NCI-H345 (cell line): Measurements from ENCODE around the gene DENND1A.

Source experiments
- DNase-seq: peaks from one replicate; lab custom pipeline; 2025; lab: John Stamatoyannopoulos, UW

The DENND1A gene

GRCh38 chr9:123426406-123426805, 503.5 kb downstream of the DENND1A start:
- no peak for DNase-seq

DNA sequence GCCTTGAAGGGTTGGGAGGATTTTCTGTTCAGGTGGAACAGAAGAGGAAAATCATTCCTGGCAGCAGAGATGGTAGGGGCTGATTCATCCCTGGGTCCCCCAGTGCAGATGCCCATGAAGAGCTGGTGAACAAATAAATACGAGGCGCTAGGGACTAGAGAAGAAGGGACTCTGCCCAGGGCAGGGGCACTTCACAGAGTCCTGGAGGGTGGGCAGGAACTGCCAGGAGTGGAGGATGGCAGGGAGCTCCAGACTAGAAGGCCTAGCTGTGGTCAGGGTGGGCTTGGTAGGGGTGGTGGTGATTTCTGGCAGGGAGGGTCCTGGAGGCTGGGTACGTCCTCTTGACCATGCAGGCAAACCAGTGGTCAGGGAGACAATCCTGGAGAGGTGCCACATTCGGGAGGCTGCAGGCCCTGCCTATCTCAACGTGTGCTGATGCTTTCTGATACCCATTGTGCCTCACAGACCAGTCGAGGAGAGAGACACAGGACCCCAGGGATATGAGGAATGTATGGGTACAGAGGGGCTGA, 504.0 kb downstream of the DENND1A start:
- no peak for DNase-seq

DNA sequence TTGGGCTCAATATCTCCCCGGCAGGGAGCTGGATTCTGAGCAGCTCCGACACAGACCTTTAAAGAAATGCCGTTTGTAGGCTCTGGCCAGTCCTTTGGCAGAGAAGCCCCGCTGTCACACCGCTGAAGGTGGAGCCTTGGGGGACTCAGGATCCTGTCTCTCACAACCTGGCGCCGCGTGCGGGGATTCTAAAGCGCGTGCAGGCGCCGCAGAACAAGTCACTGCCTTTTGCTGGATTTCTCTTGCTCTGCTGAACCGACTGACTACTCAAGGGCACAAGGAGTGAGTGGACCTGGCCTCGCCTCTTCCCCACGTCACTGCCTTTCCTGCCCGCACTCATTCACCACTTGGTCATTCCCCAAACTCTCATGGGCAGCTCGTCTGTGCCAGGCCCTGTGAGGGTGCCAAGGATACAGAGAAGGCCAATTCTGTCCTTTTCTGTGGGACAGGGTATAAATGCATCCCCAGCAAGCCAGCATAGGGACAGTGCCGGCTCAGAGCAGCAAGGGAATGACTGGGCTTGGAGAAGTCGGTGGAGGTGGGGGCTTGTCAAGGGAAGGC, 504.6 kb downstream of the DENND1A start:
- DNase-seq = no peak

DNA sequence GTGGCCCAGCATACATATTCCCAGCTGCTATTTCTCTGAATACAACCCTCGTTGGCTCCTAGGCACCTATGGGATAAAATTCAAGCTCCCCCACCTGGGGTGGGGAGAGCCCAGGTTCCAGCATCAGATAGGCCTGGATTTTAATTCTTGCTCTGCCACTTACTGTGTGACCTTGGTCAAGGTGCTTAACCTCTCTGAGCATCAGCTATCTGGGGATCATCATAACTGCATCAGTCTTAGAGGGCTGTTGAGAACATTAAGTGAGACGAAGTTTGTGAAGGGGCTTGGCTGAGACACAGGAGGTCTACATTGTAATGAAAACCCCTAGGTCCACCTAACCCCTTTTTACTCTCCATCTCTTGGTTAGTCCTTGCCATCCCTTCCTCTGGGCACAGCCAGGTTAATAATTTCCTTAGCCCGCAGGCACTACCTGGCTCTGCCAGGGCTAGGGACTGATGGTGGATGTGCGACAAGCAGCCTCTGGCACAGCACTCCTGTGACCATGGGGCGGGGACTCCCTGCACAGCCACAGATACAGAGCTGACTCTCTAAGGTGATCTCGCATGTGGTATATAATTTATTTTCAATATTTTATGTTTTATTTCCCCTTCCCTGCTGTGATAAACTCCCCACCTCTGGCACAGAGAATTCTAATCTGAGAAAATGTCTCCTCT, 505.2 kb downstream of the DENND1A start:
- DNase-seq = no peak

DNA sequence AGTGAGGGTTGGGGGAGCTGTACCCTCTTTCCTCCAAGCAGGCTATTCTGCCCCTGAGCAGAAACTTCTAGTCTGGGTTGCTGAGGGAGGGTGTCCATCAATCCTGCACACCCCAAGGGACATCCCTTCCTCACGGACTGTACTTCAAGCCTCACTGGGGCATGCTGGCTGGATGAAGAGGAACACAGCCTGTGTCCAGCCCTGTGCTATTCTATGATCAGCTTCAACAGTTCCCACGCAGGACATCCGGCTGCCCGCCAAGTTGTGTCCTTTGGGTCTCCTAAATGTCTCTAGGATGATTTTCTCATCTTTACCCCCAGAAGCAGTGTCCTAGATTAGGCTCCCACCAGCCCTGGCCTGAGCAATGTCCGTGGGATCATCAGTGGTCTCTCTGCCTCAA, 505.8 kb downstream of the DENND1A start:
- DNase-seq = no peak

- DNase-seq = no peak
These were observed 506.6 kb downstream of the DENND1A start for GRCh38 chr9:123423311-123423640.

DNA sequence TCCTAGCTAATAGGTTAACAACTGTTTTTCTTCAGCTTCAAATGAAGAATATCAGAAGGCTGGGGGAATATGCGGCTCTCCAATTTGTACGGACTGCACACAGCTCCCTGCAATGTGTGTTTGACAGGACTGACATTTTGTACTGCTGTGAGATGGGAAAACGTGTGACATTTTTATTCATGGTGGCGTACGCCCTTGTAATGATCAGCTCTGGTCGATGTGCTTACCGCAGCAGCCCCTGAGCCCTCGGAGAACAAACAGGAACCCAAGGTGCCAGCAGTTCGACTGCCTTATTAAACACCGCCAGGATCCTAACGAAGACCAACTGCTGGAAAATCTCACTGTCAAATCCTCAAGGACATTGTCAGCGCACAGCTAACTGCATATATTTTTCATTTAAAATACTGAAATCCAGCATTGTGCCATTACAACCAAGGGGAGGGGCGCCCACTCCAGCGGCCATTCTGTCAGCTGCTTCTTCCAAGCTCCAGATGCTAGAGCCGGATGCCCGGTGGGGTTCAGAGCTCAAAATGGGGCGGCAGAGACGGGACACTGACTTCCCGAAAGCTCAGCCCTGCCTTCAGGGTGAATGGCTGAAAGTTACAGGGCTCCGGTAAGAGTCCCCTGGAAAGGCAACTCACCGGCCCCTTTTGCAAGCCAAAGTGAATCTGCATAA, 507.2 kb downstream of the DENND1A start:
- DNase-seq = no peak

DNA sequence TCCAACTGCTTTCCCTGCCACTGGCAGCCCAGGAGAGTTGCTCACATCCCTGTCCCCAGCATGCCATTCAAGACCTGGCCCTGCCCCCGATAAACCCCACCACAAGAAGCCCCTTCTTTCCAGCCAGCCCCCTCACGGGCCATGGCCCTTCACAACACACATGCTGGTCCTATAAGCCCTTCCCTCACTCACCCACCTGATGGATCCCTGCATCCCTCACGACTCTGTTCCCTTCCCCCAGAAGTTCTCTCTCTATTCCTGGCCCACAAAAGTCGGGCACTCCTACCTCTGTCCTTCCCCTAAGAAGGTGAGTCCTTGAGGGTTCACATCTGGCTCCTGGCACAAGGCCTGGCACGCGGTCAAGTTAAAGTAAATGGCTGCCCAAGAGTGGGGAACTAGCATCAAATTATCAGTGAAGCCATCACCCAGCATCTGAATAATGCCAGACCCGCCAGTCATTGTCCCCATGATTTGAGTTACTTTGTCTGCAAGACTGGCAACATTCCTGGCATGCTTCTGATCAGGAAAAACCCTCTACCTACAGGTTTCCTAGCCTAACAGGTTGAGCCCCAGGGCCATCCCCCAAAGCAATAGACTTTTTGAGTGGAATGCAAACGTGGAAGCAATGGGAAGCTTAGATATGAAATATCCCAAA, 508.0 kb downstream of the DENND1A start:
- no peak for DNase-seq

DNA sequence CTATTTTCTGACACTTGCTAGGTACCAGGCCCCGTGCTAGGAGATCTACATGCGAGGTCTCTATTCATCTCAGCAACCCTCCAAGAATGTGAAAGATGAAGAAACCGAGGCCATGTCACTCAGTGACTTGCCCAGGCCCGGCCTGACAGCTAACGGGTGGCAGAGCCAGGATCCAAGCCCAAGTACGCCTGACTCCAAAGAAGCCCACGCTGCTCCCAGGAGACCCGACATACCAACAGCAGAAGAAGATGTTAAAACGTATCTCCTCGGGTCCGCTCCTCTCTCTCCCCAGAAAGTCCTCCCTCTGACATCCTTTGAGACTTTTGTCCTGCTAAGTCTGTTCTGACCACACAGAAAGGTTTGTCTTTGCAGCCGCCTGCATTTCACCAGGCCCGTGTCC, 508.7 kb downstream of the DENND1A start:
- DNase-seq = no peak

- no peak for DNase-seq
These were observed 509.3 kb downstream of the DENND1A start for GRCh38 chr9:123420592-123421111.

- no peak for DNase-seq
These were observed 510.0 kb downstream of the DENND1A start for GRCh38 chr9:123419721-123420591.

DNA sequence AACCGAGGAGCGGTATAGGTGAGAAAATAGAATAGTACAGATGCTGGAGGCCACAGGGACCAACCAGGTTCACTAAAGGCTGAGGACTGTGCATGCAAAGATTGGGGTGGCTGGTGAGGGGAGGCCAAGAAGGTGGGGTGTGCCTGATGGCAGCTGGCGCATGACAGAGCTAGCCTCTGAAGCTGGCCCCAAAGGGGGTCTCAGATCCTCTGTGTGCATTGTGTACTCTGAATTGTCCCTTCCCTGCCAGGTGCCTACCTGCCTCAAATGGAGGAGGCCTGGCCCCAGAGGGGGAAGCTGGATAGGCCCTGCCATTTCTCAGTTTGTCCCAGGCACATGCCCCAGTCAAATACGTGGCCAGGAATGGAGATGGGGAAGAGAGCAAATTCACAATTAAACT, 510.8 kb downstream of the DENND1A start:
- no peak for DNase-seq

DNA sequence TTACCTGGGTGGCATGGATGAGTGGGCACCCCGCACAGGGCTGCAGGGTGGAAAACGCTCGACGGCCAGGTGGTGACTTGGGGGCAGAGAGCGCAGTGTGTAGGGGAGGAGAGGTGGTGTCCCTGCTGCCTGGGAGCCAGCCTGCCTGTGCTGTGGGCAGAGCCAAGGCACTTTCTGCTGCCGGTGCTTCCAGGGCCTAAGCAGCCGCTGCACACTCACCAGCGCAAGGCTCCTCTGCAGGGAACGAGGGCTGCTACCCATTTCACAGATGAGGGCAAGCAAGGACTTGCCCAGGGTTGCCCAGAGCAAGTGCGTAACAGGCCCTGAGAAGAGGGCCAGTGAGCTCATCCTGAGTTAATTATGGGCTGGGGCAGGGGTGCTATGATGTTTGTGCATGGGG, 511.4 kb downstream of the DENND1A start:
- no peak for DNase-seq

- no peak for DNase-seq
These were observed 511.9 kb downstream of the DENND1A start for GRCh38 chr9:123418052-123418430.

GRCh38 chr9:123417289-123418051, 512.5 kb downstream of the DENND1A start:
- DNase-seq = no peak

GRCh38 chr9:123416176-123416575, 513.8 kb downstream of the DENND1A start:
- DNase-seq = no peak

GRCh38 chr9:123414936-123415930, 514.7 kb downstream of the DENND1A start:
- no peak for DNase-seq

DNA sequence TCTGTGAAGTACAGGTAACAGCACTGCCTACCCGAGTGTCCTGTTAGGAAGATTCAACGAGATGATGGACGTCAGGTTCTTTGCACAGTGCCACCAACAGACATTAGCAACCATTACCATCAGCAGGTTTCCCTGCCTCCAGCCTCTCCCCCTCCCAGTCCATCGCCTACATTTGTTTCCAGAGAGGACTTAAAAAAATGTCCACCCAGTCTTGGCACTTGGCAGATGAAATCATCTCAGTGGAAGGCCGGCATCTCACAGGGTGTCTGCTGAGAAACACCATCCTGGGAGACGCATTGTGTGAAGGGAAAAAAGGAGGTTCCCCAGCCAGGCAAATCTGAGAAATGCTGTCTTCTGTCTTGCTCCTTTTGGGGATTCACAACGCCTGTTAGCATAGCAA, 515.7 kb downstream of the DENND1A start:
- no peak for DNase-seq

- DNase-seq = no peak
These were observed 517.6 kb downstream of the DENND1A start for GRCh38 chr9:123412171-123412820.
